GM12878 (cell line): ENCODE results near the gene TENT4B. TPM values are rescaled to one million over a fixed set of nuclear protein-coding genes. Genes with fewer than 3 reads are reported as not detected.

Experiments used
- ATAC-seq: fragments of 200-7000 bp; cut with Tn5 transposase; 3 replicates; pipeline ENCODE4 v1.9.1; 2020; ENCODE audit warnings: mild to moderate bottlenecking, moderate library complexity
- BruUV-seq: library from RNA; stranded (reverse); fragments of 400-500 nt; replicated peaks from 2 replicates; lab custom pipeline; 2021; lab: Mats Ljungman, UMichigan
- CTCF ChIA-PET: fragments of 300-600 bp; sonication (Branson Sonifier 250); formaldehyde crosslinking; extraction: SDS; loops from one replicate; lab custom pipeline; 2021; ENCODE audit warnings: inconsistent platforms; lab: Yijun Ruan, JAX
- POLR2A ChIA-PET: fragments of 350-600 bp; formaldehyde crosslinking; extraction: SDS; loops from one replicate; lab custom pipeline; 2021; ENCODE audit warnings: inconsistent platforms; lab: Charles Lee
- RAD21 ChIA-PET: fragments of 300-600 bp; sonication (Branson Sonifier 250); formaldehyde crosslinking; loops from one replicate; lab custom pipeline; 2023; ENCODE audit warnings: antibody characterized with exemption; ENCODE audit not compliant: unreplicated experiment; lab: Charles Lee
- SMC1A ChIA-PET: fragments of 300-600 bp; sonication (Branson Sonifier 250); formaldehyde crosslinking; loops from one replicate; lab custom pipeline; 2023; ENCODE audit not compliant: unreplicated experiment, uncharacterized antibody; lab: Charles Lee
- DNase-seq: peaks from one replicate; pipeline ENCODE4 v3.0.0-alpha.2; 2011; ENCODE audit warnings: low read depth, low spot score
- FAIRE-seq: peaks from 3 replicates; lab custom pipeline; 2011; peaks lifted over from hg19 to GRCh38; lab: Jason Lieb, UNC
- H2AFZ ChIP-seq: 2 replicates; pipeline ENCODE4 v1.6.0; 2011; ENCODE audit warnings: low read depth, low read length, control low read depth; ENCODE audit not compliant: control insufficient read depth
- H3K27ac ChIP-seq: 2 replicates; pipeline ENCODE4 v1.5.1; 2011; ENCODE audit warnings: control low read depth; ENCODE audit not compliant: control insufficient read depth, insufficient read depth
- H3K27me3 ChIP-seq, 2 experiments: replicated peaks in 1 of 2; 2 replicates each; pipeline versions ENCODE4 v1.6.0 to v1.6.1; 2011; ENCODE audit warnings: low read length in 1 of 2; ENCODE audit not compliant: control insufficient read depth in 2 of 2, insufficient read depth in 2 of 2
- H3K36me3 ChIP-seq, 2 experiments: 2 replicates each; pipeline ENCODE4 v1.5.1; 2011; ENCODE audit warnings: low read length in 1 of 2; ENCODE audit not compliant: control insufficient read depth in 2 of 2, insufficient read depth in 2 of 2
- H3K4me1 ChIP-seq: 2 replicates; pipeline ENCODE4 v1.6.1; 2011; ENCODE audit warnings: mild to moderate bottlenecking, low read length, moderate library complexity, mixed read lengths; ENCODE audit not compliant: control insufficient read depth, insufficient read depth
- H3K4me2 ChIP-seq: 2 replicates; pipeline ENCODE4 v1.6.0; 2011; ENCODE audit warnings: control low read depth; ENCODE audit not compliant: control insufficient read depth, insufficient read depth
- H3K4me3 ChIP-seq: fragments of 200-600 bp; sonication (generic); 2 replicates; pipeline ENCODE4 v1.5.1; 2016
- H3K79me2 ChIP-seq: 2 replicates; pipeline ENCODE4 v1.6.0; 2011; ENCODE audit warnings: low read length; ENCODE audit not compliant: control insufficient read depth, insufficient read depth
- H3K9ac ChIP-seq: 2 replicates; pipeline ENCODE4 v1.8.0; 2011; ENCODE audit warnings: low read length, control low read depth, mixed read lengths; ENCODE audit not compliant: control insufficient read depth, insufficient read depth
- H3K9me3 ChIP-seq: replicated peaks from 3 replicates; pipeline ENCODE4 v1.5.1; 2011; ENCODE audit warnings: mild to moderate bottlenecking, low read length; ENCODE audit not compliant: control insufficient read depth, insufficient read depth
- H4K20me1 ChIP-seq: 2 replicates; pipeline ENCODE4 v1.6.0; 2011; ENCODE audit not compliant: control insufficient read depth, insufficient read depth
- BACH1 ChIP-seq: fragments of 450-650 bp; IDR thresholded peaks from 2 replicates; pipeline ENCODE4 v1.6.1; 2017; ENCODE audit warnings: mild to moderate bottlenecking, borderline replicate concordance
- EED ChIP-seq: sonication (generic); IDR thresholded peaks from 2 replicates; pipeline ENCODE4 v1.6.1; 2016; ENCODE audit warnings: antibody characterized with exemption, low read depth
- EGR1 ChIP-seq, 2 experiments: IDR thresholded peaks; 1 replicate in 1 of 2; 2 replicates in 1 of 2; pipeline ENCODE4 v1.6.1; 2011 to 2012; ENCODE audit warnings: low read depth in 2 of 2, low read length in 2 of 2, borderline replicate concordance in 1 of 2, mild to moderate bottlenecking in 1 of 2, moderate library complexity in 1 of 2
- EP300 ChIP-seq, 2 experiments: fragments of 150-350 bp in 1 of 2; IDR thresholded peaks; 2 replicates each; pipeline ENCODE4 v1.6.1; 2011 to 2012; ENCODE audit warnings: low read depth in 2 of 2, low read length in 2 of 2, borderline replicate concordance in 1 of 2, improper control_type of control experiment in 1 of 2, inconsistent platforms in 1 of 2; ENCODE audit not compliant: control insufficient read depth in 1 of 2
- HSF1 ChIP-seq: fragments of 150-350 bp; IDR thresholded peaks from 2 replicates; pipeline ENCODE4 v1.6.1; 2014; ENCODE audit warnings: mild to moderate bottlenecking, low read depth, low read length
- IKZF1 ChIP-seq: fragments of 450-650 bp; conservative IDR thresholded peaks from 2 replicates; pipeline ENCODE4 v1.6.1; 2017; ENCODE audit warnings: antibody characterized with exemption, mild to moderate bottlenecking
- PAX8 ChIP-seq: fragments of 450-650 bp; IDR thresholded peaks from 2 replicates; pipeline ENCODE4 v1.6.1; 2017; ENCODE audit warnings: mild to moderate bottlenecking, moderate library complexity
- POLR2AphosphoS5 ChIP-seq: IDR thresholded peaks from 2 replicates; pipeline ENCODE4 v1.6.1; 2011; ENCODE audit warnings: mild to moderate bottlenecking, low read length, inconsistent platforms
- RB1 ChIP-seq: fragments of 450-650 bp; formaldehyde crosslinking; IDR thresholded peaks from 2 replicates; pipeline ENCODE4 v1.6.1; 2017; ENCODE audit warnings: mild to moderate bottlenecking, borderline replicate concordance
- TAF1 ChIP-seq: IDR thresholded peaks from 2 replicates; pipeline ENCODE4 v1.6.1; 2011; ENCODE audit warnings: mild to moderate bottlenecking, low read depth, low read length, borderline replicate concordance
- USF1 ChIP-seq: IDR thresholded peaks from 2 replicates; pipeline ENCODE4 v1.6.1; 2011; ENCODE audit warnings: borderline replicate concordance, low read depth, mild to moderate bottlenecking, moderate library complexity, mixed read lengths, low read length; ENCODE audit not compliant: insufficient read depth; ENCODE audit errors: extremely low read length
- WRNIP1 ChIP-seq: IDR thresholded peaks from 2 replicates; pipeline ENCODE4 v1.6.1; 2011; ENCODE audit warnings: low read depth, low read length, improper control_type of control experiment, borderline replicate concordance
- ZNF592 ChIP-seq: fragments of 450-650 bp; IDR thresholded peaks from 2 replicates; pipeline ENCODE4 v1.6.1; 2017; ENCODE audit warnings: mild to moderate bottlenecking, moderate library complexity
- WGBS: methylation state at CpG from one replicate; pipeline ENCODE4 v1.1.6; 2016; ENCODE audit warnings: low lambda C conversion rate; ENCODE audit not compliant: insufficient replicate concordance, insufficient coverage; ENCODE audit errors: missing lambda C conversion rate; 5-methylcytosine and 5-hydroxymethylcytosine counted together
- in situ Hi-C: fragments of 300-500 bp; cut with MboI; formaldehyde crosslinking; loops from 9 replicates; pipeline ENCODE4 v1.14.3; 2018; ENCODE audit warnings: mixed read lengths
- intact Hi-C: fragments of 100-400 bp; cut with micrococcal nuclease; formaldehyde crosslinking; loops from one replicate; pipeline ENCODE4 v1.14.2; 2022; ENCODE audit not compliant: unreplicated experiment
- polyA plus RNA-seq, 11 experiments: library from polyadenylated mRNA; depleted of rRNA in 4 of 11; unstranded in 6 of 11; stranded (reverse) in 5 of 11; fragments of >200 nt; fragmentation: Nextera tagmentation in 4 of 11; fragmentation: Illumina TruSeq in 1 of 11; extraction: Ambion mirVana in 4 of 11; extraction: Trizol in 1 of 11; gene quantifications; 1 replicate in 1 of 11; 2 replicates in 10 of 11; pipeline versions ENCODE4 v1.2.1 to v1.2.3, GENCODE V29; 2011 to 2016; ENCODE audit warnings: inconsistent platforms in 2 of 11, missing spikeins in 2 of 11, low read depth in 1 of 11
- total RNA-seq, 4 experiments: library from RNA; depleted of rRNA in 3 of 4; stranded (reverse); fragments of >200 nt in 3 of 4; fragmentation: Illumina TruSeq in 1 of 4; extraction: Trizol in 1 of 4; gene quantifications; 2 replicates each; pipeline versions ENCODE4 v1.2.1 to v1.2.3, GENCODE V29; 2013 to 2021

The TENT4B gene
- total and polyA plus RNA-seq, 10 of the 15 experiments (the other 5 are each of a cell fraction or from before 2014, with no cell fraction given), result 4.4 to 16.7 (median 10.8) TPM

GRCh38 chr16:50273888-50274325 is 120.8 kb downstream of the TENT4B start:
- POLR2A ChIA-PET, result interaction anchor here (0.6 to 2.6 kb wide), 10 partner anchors 8 to 470 kb away, joined by 3 to 17 read pairs (median 4); partner anchors contain the start of gene ADCY7
- no peak; the same call in none of the 2 replicates for TF ChIP-seq EED
- TF ChIP-seq HSF1, result no peak
- peak; percentile 80 for TF ChIP-seq IKZF1
- TF ChIP-seq POLR2AphosphoS5, result peak; percentile 87
- TF ChIP-seq EP300 (IDR thresholded peaks at IDR 0.05; ENCODE audit: borderline replicate concordance in 1 of 2, control insufficient read depth in 1 of 2, low read depth in 2 of 2, low read length in 2 of 2), result peak in 1 of 2 experiments; percentile 47; a peak in 2 of 4 replicates
- TF ChIP-seq TAF1, result peak; percentile 54; the same call in 1 of the 2 replicates
- no peak for TF ChIP-seq USF1
- no peak for TF ChIP-seq RB1
- peak; percentile 57; the same call in 1 of the 2 replicates for TF ChIP-seq BACH1
- peak in 1 of 2 experiments; percentile 40; a peak in 1 of 3 replicates for TF ChIP-seq EGR1 (IDR thresholded peaks at IDR 0.05; ENCODE audit: borderline replicate concordance in 1 of 2, low read depth in 2 of 2, low read length in 2 of 2)
- no peak for TF ChIP-seq ZNF592
- 0 out of 2 replicates have a peak, but pooled peaks have one; percentile 50 for TF ChIP-seq WRNIP1
- TF ChIP-seq PAX8, result no peak

More at GRCh38 chr16:50273888-50274325, 120.8 kb downstream of the TENT4B start:
- Histone ChIP-seq H2AFZ (peak overlapping the region; percentile 44; the same call in 1 of the 2 replicates), H3K36me3 (0 out of 4 replicates have a peak, but pooled peaks cover 0 to 2% of the 10 kb centered on the region in 2 experiments), H3K9ac (peak overlapping the region; percentile 94), H3K27ac (peak overlapping the region; percentile 93), H4K20me1 (no peaks in the 10 kb centered on the region), H3K4me1 (peaks cover 50% of the 10 kb centered on the region), H3K79me2 (peaks cover 53% of the 10 kb centered on the region), H3K9me3 (no peaks in the 10 kb centered on the region; the same call in 2 of the 3 replicates), H3K4me3 (peak overlapping the region; percentile 70), H3K27me3 (no peaks in the 10 kb centered on the region), H3K4me2 (peak overlapping the region; percentile 99)
- WGBS, result 0% methylated on average over 13 of the region's 13 CpGs
- ChIA-PET RAD21 (interaction anchor here (0.7 to 3.8 kb wide), 19 partner anchors 8 to 533 kb away, joined by 3 to 24 read pairs (median 4); partner anchors contain the start of gene CNEP1R1), SMC1A (interaction anchor here (0.5 to 4.0 kb wide), 10 partner anchors 9 to 392 kb away, joined by 3 to 24 read pairs (median 6); partner anchors contain the start of gene ADCY7), CTCF (interaction anchor here (0.9 to 4.3 kb wide), 12 partner anchors 8 to 532 kb away, joined by 3 to 44 read pairs (median 9); partner anchors contain the start of genes ADCY7 and CNEP1R1)
- intact Hi-C loops, result loop anchor here (5.0 to 10.0 kb wide), 2 partner anchors 119 to 408 kb away; partner anchors contain the start of genes SNX20 and TENT4B
- no TSS peak for BruUV-seq
- FAIRE-seq (peak; percentile 54), DNase-seq (peak; percentile 64), ATAC-seq (peak; percentile 80)
- in situ Hi-C loops, result no loop called here
